ENCODE measurements around the gene CPEB1.
"Not testable (repeated sequence)": the region's sequence is repeated elsewhere in the genome, so short reads cannot be mapped to it uniquely, and the experiment has no call there.

Gene CPEB1

DNA sequence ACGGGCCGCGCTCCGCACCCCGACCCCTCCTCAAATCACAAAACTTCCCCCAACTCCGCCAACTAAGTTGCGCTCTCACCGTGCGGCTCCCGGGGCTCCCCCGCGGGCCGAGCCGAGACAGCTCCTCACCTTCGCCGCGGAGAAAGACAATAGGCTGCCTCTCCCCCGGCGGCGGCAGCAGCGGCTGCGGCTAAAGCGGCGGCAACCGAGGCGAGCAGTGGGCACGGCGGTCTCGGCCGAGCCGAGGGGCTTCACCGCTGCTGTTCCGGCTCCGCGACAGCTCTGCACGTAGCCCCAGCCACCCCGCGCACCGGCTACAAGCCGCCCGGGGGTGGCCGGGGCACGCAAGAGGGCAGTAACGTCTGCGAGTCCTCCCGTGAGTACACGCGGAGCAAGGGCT, 133.6 kb downstream of the CPEB1 start:
- DNase-seq (ENCODE audit: low read depth) = not testable (repeated sequence)

GRCh38 chr15:82507693-82508092, 139.5 kb downstream of the CPEB1 start:
- DNase-seq (ENCODE audit: low read depth) = not testable (repeated sequence)

- DNase-seq (ENCODE audit: low read depth) = not testable (repeated sequence)
Measured at GRCh38 chr15:82507087-82507486, 140.1 kb downstream of the CPEB1 start.

DNA sequence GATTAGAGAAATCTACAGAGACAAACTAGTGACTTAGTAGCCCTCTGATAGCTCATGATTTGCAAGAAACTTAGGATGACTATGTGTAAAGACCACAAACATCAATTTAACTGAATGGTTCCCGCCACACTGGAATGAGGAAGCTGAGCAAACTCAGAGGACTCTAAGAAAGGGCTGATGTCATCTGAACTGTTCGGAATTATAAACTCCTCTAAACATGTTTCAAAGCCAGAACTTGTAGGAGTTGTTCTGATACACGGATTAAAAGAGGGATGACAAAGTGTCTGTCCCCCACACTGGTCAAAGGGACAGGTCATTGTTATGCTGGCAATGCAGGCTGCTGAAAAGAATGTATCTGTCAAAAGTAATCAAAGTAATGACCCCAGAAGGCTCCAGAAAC, 141.3 kb downstream of the CPEB1 start:
- not testable (repeated sequence) for DNase-seq (ENCODE audit: low read depth)

DNA sequence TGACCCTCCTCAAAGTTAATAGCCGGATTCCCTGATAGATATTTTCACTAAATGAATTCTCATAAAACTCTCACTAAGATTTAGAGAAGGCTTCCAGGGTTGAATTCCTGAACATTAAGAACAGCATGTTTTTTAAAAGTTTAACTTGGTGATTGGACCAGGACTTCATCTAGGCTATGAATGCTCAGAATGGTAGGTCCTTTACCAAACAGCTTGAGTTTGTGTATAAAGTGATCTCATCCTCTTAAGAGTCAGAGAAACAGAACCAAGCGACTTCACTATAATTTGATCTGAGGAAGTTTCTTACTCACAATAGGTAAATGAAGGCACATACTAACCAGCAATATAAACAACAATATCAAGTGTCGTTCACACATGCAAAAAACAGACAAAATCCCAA, 143.1 kb downstream of the CPEB1 start:
- DNase-seq (ENCODE audit: low read depth) = not testable (repeated sequence)

DNA sequence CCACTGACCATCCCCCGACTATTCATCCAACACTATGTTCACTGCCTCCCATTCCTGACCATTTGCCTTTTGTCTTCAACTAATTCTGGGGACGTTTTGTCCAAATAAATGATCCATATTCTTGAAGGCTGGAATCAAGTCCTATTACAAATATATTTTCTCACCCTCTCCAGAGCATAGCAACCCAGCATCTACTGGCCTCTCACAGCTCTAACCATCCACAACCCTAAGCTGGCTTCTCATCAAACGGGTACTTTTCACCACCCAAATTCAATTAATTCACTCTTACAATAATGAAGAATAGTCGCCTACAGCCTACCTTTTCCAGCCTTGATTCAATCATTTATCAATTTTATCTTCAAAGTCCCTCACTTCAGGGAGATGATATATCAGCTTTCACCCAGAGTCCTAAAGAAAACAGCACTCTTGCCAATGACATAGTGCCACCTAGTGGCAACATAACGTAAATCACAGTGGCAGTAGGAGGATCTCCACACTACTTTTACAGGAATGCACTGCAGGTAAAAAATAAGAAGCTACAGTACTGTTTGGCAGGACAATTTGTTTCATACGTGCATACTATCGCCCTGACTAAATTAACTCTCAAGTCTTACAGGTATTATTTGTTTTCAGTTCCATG, 144.3 kb downstream of the CPEB1 start:
- not testable (repeated sequence) for DNase-seq (ENCODE audit: low read depth)

GRCh38 chr15:82500772-82501171, 146.4 kb downstream of the CPEB1 start:
- not testable (repeated sequence) for DNase-seq (ENCODE audit: low read depth)

- not testable (repeated sequence) for DNase-seq (ENCODE audit: low read depth)
Measured at GRCh38 chr15:82497978-82498377, 149.2 kb downstream of the CPEB1 start.
